HL-60/S4 (cell line): Measurements from ENCODE around the gene GPC5.
"Not testable (repeated sequence)": the region's sequence is repeated elsewhere in the genome, so short reads cannot be mapped to it uniquely, and the experiment has no call there.

Source experiments
- in situ Hi-C: fragments of 300-500 bp; cut with MboI; formaldehyde crosslinking; loops from 2 replicates; pipeline ENCODE4 v1.14.3; 2022; ENCODE audit warnings: low sequenced_read_pairs

Gene GPC5

GRCh38 chr13:91764527-91764926 lies 366.1 kb downstream of the GPC5 start:
- in situ Hi-C loops = no loop called here

- in situ Hi-C loops = no loop called here
Measured at GRCh38 chr13:91767651-91768050, 369.2 kb downstream of the GPC5 start.

DNA sequence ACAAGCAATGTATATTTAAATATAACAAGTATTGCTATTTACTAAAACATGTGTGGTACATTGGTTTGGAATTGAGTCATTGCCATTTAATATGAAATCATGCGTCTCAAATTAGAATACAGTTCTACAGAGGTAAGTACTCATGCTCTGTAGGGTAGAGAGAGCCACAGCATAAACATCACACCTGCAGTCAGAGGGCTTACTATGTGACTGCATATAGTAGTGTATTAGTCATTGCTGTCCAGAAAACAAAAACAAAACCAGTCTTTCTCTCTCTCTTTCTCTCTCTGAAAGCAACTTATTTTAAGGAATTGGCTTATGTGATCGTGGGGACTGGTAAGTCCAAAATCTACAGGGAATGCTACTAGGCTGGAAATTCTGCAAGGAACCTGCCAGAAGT lies 370.3 kb downstream of the GPC5 start:
- in situ Hi-C loops = no loop called here

DNA sequence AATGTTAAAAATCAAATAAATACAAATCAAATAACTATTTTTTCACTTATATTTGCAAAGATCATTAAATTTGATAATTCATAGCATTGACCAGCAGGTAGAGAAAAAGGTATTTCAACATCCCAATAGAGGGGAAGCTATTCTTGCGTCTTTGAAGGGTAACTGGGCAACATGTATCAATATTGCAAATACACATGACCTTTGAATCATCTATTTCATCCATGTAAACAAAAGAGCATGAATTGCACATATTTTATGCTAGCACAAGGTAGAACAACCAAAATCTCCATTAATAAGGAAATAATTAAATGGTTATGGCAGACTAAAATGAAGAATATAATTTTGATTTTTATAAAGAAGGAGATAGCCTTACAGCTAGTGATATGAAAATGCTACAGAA lies 372.8 kb downstream of the GPC5 start:
- in situ Hi-C loops = no loop called here

- in situ Hi-C loops = no loop called here
Measured at GRCh38 chr13:91773591-91774227, 375.3 kb downstream of the GPC5 start.

GRCh38 chr13:91774397-91774796 lies 376.0 kb downstream of the GPC5 start:
- in situ Hi-C loops = no loop called here

- in situ Hi-C loops = no loop called here
Measured at GRCh38 chr13:91776611-91777193, 378.3 kb downstream of the GPC5 start.

DNA sequence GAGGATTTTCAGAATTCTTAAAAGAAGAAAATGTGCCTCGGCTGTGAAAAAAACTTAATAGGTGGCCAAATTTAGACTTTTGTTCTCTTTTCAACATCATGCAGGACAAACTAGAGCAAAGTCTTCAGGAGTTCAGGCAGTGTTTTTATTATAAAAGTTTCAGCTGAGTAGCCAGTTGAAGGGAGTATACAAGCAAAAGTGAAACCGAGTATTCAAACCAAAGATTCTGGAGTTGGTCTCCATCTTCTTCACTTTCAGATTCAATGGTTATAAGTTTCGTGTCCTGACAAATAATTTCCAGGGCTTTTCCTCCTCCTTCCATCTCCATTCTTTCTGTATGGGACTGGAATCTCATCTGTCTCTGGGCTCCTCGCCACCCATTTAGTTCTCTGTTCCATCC lies 379.7 kb downstream of the GPC5 start:
- in situ Hi-C loops = no loop called here

GRCh38 chr13:91781982-91782691 lies 383.7 kb downstream of the GPC5 start:
- in situ Hi-C loops = not testable (repeated sequence)

- in situ Hi-C loops = no loop called here
Measured at GRCh38 chr13:91785431-91786119, 387.2 kb downstream of the GPC5 start.

GRCh38 chr13:91792054-91792453 lies 393.6 kb downstream of the GPC5 start:
- in situ Hi-C loops = no loop called here

- in situ Hi-C loops = no loop called here
Measured at GRCh38 chr13:91797567-91797966, 399.1 kb downstream of the GPC5 start.

- in situ Hi-C loops = not testable (repeated sequence)
Measured at GRCh38 chr13:91798338-91798737, 399.9 kb downstream of the GPC5 start.

DNA sequence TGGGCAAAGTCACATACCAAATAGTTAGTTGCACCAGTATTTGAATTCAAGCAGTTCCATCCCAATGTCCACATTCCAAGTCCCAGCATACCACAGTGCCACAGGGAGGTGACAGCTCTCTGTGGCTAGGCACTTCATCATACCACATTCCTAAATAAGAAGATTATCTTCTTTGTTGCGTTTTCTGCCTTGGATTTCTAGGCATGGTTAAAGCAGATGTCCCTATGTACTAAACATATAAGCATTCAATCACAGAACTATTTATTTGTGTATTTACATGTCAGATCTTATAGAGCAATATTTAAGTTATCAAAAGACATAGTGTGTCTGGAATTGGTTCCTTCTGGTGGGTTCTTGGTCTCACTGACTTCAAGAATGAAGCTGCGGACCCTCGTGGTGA lies 403.4 kb downstream of the GPC5 start:
- in situ Hi-C loops = not testable (repeated sequence)

- in situ Hi-C loops = no loop called here
Measured at GRCh38 chr13:91802957-91803356, 404.5 kb downstream of the GPC5 start.

- in situ Hi-C loops = no loop called here
Measured at GRCh38 chr13:91804724-91805123, 406.3 kb downstream of the GPC5 start.

DNA sequence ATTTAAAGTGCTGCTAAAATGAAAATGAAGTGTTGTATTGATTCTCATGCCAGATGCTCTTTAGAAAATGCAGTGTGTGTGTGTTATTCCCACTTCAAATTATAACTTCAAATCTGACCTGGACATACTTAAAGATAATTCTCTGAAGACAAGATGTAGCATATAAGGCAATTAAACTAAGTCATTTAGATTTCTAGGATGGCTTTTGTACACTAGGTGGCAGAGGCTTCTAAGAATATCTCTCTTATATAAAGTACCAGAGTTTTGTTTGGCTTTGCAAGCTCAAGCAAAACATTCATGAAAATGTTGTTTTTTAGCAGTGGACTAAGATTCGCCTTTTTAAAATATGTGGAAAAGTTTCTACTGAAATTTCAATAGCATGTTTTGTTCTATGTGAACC lies 407.2 kb downstream of the GPC5 start:
- in situ Hi-C loops = no loop called here

DNA sequence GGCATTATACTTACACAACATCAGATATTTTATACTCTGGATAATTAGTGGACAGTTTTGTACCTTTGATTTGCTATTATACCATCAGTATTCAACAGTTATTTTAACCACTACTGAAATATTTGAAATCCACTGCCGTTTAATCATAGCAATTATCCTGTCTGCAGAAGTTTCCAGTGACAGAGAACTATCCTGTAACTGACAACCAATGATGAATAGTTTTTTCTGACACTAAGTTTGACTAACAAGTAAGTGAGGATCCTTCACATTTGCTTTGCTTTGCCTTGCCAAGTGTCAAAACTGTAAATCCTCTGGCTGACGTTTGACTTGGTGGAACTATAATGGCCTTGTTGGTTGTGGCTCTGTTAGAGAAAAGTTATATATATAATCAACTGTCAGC lies 410.7 kb downstream of the GPC5 start:
- in situ Hi-C loops = no loop called here

DNA sequence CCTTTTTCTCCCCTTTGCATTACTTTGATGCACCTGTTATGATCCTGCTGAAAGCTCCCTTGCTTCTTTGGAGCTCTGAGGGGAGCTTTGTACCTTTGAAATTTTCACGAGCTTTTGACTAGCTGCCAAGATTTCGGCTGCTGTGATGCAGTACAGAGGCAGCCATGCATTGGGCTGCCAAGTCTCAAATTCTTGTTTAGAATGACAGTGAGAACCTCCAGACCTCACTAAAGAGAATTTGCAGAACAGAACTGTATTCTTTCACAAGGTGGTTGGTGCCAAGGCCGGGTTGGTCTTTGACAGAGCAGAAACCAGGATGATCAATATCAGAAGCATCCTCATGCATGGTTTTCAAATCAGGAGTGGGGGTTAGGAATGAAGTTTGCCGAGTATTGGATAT lies 414.8 kb downstream of the GPC5 start:
- in situ Hi-C loops = no loop called here

DNA sequence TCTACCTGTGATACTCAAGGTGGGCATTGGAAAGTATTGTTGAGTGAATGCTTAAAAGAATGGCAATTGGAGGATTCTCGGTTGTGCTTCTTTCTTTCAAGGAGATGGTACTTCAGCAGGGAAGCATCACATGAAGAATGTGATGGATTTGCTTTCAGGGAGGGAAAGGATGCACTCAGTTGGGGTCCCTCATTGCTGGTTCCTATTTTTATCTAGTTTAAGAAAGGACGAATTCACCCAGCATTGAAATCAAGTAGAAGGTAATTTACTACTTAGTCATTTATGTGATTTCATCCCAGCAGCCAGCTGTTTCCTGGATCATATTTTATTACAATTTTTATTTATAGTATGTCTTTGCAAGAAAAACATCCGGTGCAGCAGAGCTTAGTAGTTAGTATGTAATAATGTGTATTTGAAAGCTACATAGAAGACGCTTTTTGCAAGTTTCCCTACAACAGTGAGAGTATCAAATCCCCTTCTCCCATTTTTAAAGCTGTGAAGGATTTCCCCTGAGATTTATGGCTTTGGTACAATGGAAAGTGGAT lies 417.9 kb downstream of the GPC5 start:
- in situ Hi-C loops = no loop called here

GRCh38 chr13:91817250-91817649 lies 418.8 kb downstream of the GPC5 start:
- in situ Hi-C loops = no loop called here

GRCh38 chr13:91824416-91824815 lies 426.0 kb downstream of the GPC5 start:
- in situ Hi-C loops = no loop called here
